ENCODE data around the gene HADH.

HADH gene

GRCh38 chr4:108058685-108059440, 69.2 kb downstream of the HADH start:
- DNase-seq (ENCODE audit: low read depth, low spot score) = no peak

- no peak for DNase-seq (ENCODE audit: low read depth, low spot score)
Measured at GRCh38 chr4:108060164-108060563, 70.5 kb downstream of the HADH start.

- no peak for DNase-seq (ENCODE audit: low read depth, low spot score)
Measured at GRCh38 chr4:108060686-108061321, 71.1 kb downstream of the HADH start.

GRCh38 chr4:108068442-108068841, 78.8 kb downstream of the HADH start:
- no peak for DNase-seq (ENCODE audit: low read depth, low spot score)

- DNase-seq (ENCODE audit: low read depth, low spot score) = no peak
Measured at GRCh38 chr4:108070775-108071174, 81.1 kb downstream of the HADH start.

GRCh38 chr4:108072300-108072699, 82.6 kb downstream of the HADH start:
- no peak for DNase-seq (ENCODE audit: low read depth, low spot score)

GRCh38 chr4:108078024-108078733, 88.5 kb downstream of the HADH start:
- no peak for DNase-seq (ENCODE audit: low read depth, low spot score)

GRCh38 chr4:108080747-108081146, 91.1 kb downstream of the HADH start:
- DNase-seq (ENCODE audit: low read depth, low spot score) = no peak

- DNase-seq (ENCODE audit: low read depth, low spot score) = no peak
Measured at GRCh38 chr4:108081256-108081655, 91.6 kb downstream of the HADH start.
